Spinal cord (tissue), 10 donors: Measurements from ENCODE around the gene PTPRK. TPM values are rescaled to one million over a fixed set of nuclear protein-coding genes. Genes with fewer than 3 reads are reported as not detected.

Experiments
- DNase-seq, 6 donors: peaks; one replicate each; pipeline versions ENCODE4 v3.0.0 to v3.0.0-alpha.2; 2013 to 2015; ENCODE audit warnings: low spot score in 6 of 6, low read depth in 4 of 6
- H3K27ac ChIP-seq: one replicate; pipeline ENCODE4 v1.5.1; 2013; ENCODE audit warnings: low read depth, low read length, control low read depth
- H3K27me3 ChIP-seq: one replicate; pipeline ENCODE4 v1.6.1; 2013; ENCODE audit warnings: low read length; ENCODE audit not compliant: control insufficient read depth, insufficient read depth
- H3K36me3 ChIP-seq: one replicate; pipeline ENCODE4 v1.6.1; 2013; ENCODE audit warnings: low read length; ENCODE audit not compliant: control insufficient read depth, insufficient read depth
- H3K4me1 ChIP-seq: one replicate; pipeline ENCODE4 v1.6.1; 2013; ENCODE audit warnings: low read length; ENCODE audit not compliant: control insufficient read depth, insufficient read depth
- H3K4me3 ChIP-seq: one replicate; pipeline ENCODE4 v1.5.1; 2013; ENCODE audit warnings: low read depth, low read length, control low read depth
- H3K9me3 ChIP-seq: one replicate; pipeline ENCODE4 v1.6.1; 2013; ENCODE audit warnings: low read length; ENCODE audit not compliant: control insufficient read depth, insufficient read depth
- WGBS: methylation state at CpG from one replicate; pipeline ENCODE4 v1.1.5; 2013; ENCODE audit warnings: missing lambda C conversion rate; ENCODE audit not compliant: insufficient coverage; 5-methylcytosine and 5-hydroxymethylcytosine counted together
- polyA plus RNA-seq, 2 donors: library from polyadenylated mRNA; unstranded; fragments of 120-200 nt; gene quantifications; one replicate each; pipeline ENCODE4 v1.2.1, GENCODE V29; 2013; ENCODE audit not compliant: insufficient read length in 2 of 2
- total RNA-seq, 2 donors: library from RNA; depleted of rRNA in 1 of 2; stranded (reverse); fragments of 120-200 nt in 1 of 2; fragments of >200 nt in 1 of 2; gene quantifications; one replicate each; pipeline versions ENCODE4 v1.2.3 to v1.2.4, GENCODE V29; 2013 to 2014
- donor health status: healthy.

PTPRK gene
- total and polyA plus RNA-seq, 4 donors: 28.4 to 63.4 (median 34.1) TPM

DNA sequence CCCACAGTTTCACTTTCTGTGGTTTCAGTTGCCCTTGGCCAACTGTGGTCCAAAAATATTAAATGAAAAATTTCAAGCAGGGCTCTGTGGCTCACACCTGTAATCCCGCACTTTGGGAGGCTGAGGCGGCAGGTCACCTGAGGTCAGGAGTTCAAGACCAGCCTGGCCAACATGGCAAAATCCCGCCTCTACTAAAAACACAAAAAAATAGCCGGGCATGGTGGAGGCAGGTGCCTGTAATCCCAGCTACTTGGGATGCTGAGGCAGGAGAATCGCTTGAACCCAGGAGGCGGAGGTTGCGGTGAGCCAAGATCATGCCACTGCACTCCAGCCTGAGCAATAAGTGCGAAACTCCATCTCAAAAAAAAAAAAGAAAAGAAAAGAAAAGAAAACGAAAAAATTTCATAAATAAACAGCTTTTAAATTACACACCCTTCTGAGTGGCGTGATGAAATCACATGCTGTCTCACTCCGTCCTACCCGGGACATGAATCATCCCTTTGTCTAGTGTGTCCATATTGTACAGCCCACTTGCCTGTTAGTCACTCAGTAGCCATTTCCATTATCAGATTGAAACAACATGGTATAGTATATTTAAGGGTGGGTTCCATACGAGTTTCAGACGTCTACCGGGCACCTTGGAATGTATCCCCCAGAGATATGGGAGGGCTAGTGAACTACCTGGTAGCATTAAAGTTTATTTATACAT lies 11.7 kb downstream of the PTPRK start:
- 96% methylated on average over 7 of the region's 15 CpGs for WGBS
- Histone ChIP-seq H3K27ac (no peak overlapping the region), H3K4me1 (peaks cover 2% of the 10 kb centered on the region), H3K4me3 (no peak overlapping the region), H3K9me3 (no peaks in the 10 kb centered on the region), H3K36me3 (no peaks in the 10 kb centered on the region), H3K27me3 (no peaks in the 10 kb centered on the region)
- no peak for DNase-seq

DNA sequence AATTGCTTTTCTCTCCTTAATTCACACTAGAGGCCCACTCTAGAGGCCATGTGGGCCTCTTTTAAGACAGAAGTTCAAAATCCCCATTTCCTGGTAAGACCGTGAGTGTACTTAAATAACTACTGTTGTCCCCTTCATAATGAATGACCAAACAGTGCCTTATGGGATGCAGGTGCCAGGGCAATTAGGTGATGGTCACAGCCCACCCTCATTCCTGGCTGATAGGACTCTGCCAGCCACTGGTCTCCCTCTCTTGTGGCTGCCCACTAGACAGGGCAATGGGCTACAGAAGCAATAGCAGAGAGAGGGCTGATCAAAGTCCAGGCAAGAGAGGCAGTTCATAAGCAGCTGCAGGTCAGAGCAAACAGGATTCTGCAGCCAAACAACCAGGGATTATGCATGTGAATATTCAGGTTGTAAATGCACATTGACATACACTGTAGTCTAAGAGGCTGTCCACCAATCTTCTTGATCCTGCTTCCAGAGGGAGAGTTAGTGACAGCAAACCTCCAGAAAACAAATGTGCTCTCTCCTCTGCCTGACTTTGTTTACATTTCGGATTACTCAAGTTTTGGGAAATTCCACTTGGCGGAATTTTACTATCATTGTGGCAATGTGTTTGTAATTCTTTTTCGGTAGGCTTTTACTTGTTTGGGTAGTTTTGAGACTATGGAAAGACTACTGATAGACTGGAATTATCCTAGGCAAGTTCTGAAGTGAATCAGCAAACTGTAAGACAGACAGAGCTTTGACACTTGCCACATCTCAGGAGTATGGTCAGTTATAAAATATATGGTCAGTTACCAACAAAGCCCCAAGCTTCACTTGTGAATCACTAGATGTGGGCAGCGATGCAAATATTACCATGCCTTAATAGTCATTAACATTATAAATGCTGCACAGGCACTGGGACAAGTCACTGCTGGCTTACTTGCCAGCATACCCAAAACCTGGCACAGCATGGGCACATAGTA lies 12.8 kb downstream of the PTPRK start:
- no peaks in the 10 kb centered on the region for H3K27me3 ChIP-seq
- H3K36me3 ChIP-seq: no peaks in the 10 kb centered on the region
- no peak for DNase-seq
- H3K4me1 ChIP-seq: peaks cover 2% of the 10 kb centered on the region
- H3K9me3 ChIP-seq: no peaks in the 10 kb centered on the region
- 86% methylated on average over 2 of the region's 5 CpGs for WGBS
- H3K27ac ChIP-seq: no peak overlapping the region
- H3K4me3 ChIP-seq: no peak overlapping the region

DNA sequence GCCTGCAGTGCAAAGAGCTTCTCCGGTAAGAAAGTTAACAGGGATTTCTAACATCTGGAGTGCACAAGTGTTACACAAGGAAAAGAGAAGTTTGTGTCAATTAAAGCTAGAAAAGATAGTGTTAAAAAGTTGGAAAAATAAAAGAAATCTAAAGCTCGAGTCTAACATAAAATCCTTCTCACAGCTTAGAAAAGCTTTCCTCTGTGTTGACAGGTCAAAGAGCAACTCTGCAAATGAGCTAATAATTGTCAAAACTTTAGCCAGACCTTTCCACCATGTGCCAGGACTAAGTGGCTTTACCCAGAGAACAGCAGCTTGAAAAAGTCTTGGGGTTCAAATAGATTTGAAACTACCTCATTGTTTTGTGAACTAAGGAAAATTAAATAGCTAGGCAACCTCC lies 14.8 kb downstream of the PTPRK start:
- H3K36me3 ChIP-seq: no peaks in the 10 kb centered on the region
- WGBS: no CpG with 5 or more reads among the region's 2 CpGs
- H3K27me3 ChIP-seq: no peaks in the 10 kb centered on the region
- H3K4me3 ChIP-seq: no peak overlapping the region
- peaks cover 2% of the 10 kb centered on the region for H3K4me1 ChIP-seq
- DNase-seq: no peak
- H3K9me3 ChIP-seq: no peaks in the 10 kb centered on the region
- no peak overlapping the region for H3K27ac ChIP-seq

DNA sequence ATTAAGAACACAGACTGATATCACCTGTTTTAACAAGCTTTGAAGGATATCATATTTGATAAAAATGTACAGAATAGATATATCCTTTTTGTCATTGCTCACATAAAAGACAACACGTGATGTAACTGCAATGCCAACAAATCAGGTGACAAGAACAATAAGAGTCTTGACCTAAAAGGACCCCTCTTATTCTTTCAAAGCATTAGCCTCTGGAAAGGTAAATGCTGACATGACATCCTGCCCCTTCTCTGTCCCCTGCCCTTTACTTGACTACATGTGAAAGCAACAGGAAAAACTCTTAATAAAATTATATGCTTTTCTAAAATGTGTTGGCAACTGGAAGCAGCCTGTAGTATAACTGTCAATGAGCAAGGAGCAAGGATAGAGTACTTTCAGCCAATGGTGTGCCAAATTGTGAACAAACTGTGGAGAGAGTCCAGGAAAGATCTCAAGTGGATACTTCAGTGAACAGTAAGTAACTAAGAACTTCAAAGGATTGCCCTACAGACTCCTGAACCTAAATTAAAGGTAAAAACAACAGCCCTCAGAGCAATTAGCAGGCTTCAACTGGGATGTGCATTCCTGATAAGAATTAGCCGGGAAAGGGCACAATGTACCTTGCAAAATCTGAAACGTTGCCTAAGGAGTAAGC lies 16.3 kb downstream of the PTPRK start:
- no peaks in the 10 kb centered on the region for H3K27me3 ChIP-seq
- H3K27ac ChIP-seq: no peak overlapping the region
- WGBS: 84% methylated on average over 3 of the region's 3 CpGs

DNA sequence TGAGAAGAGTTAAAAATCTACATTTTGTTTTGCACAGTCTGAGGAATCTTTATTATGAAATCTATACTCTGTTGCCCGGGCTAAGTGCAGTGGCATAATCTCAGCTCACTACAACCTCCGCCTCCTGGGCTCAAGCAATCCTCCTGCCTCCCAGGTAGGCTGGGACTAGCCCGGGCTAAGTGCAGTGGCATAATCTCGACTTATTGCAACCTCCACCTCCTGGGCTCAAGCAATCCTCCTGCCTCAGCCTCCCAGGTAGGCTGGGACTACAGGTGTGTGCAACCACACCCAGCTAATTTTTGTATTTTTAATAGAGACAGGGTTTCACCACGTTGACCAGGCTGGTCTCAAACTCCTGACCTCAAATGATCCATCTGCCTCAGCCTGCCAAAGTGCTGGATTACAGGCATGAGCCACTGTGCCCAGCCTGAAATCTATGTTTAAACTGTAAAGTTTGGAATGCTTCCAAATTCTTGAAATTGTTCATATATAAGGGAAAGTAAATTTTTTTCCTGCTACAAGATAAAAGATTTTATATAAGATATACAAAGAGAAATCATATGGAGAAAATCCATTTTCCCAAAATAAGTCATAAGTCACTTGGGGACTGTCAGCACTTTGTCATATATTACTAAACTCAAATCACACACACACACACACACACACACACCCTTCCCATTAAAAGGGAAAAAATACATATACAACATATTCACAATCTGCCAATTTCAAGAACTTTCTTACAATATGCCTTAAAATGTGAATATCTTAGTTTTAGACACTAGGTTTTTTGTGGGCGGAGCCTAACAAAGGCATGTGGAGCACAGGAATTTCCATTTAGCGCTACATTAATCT lies 19.4 kb downstream of the PTPRK start:
- Histone ChIP-seq H3K9me3 (no peaks in the 10 kb centered on the region), H3K4me1 (no peaks in the 10 kb centered on the region), H3K36me3 (no peaks in the 10 kb centered on the region), H3K27me3 (no peaks in the 10 kb centered on the region), H3K4me3 (no peak overlapping the region), H3K27ac (no peak overlapping the region)
- no peak for DNase-seq
- 92% methylated on average over 4 of the region's 7 CpGs for WGBS

More for the DNA sequence above, 16.3 kb downstream of the PTPRK start:
- no peak for DNase-seq
- H3K4me3 ChIP-seq: no peak overlapping the region
- no peaks in the 10 kb centered on the region for H3K36me3 ChIP-seq
- H3K4me1 ChIP-seq: peaks cover 2% of the 10 kb centered on the region
- H3K9me3 ChIP-seq: no peaks in the 10 kb centered on the region

DNA sequence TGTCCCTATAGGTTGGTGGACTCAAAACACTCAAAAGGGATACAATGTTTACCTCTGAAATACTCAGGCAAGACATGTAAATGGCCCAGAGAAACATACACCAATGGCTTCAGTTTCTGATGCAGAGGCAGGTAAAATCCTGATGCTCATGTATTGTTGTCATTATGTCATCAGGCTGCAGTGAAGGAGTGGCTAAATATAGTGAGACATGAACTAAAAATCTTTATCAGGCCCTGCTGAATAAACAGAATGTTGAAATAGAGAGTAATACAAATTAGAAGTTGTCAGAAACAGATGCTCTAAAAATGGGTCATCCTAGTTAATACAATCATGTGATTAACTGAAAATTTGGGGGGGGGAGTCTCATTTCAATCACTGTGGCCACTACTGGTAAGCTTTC lies 20.4 kb downstream of the PTPRK start:
- no peaks in the 10 kb centered on the region for H3K27me3 ChIP-seq
- no peaks in the 10 kb centered on the region for H3K36me3 ChIP-seq
- H3K4me1 ChIP-seq: no peaks in the 10 kb centered on the region
- H3K9me3 ChIP-seq: no peaks in the 10 kb centered on the region
- no peak for DNase-seq
- H3K4me3 ChIP-seq: no peak overlapping the region
- no peak overlapping the region for H3K27ac ChIP-seq

DNA sequence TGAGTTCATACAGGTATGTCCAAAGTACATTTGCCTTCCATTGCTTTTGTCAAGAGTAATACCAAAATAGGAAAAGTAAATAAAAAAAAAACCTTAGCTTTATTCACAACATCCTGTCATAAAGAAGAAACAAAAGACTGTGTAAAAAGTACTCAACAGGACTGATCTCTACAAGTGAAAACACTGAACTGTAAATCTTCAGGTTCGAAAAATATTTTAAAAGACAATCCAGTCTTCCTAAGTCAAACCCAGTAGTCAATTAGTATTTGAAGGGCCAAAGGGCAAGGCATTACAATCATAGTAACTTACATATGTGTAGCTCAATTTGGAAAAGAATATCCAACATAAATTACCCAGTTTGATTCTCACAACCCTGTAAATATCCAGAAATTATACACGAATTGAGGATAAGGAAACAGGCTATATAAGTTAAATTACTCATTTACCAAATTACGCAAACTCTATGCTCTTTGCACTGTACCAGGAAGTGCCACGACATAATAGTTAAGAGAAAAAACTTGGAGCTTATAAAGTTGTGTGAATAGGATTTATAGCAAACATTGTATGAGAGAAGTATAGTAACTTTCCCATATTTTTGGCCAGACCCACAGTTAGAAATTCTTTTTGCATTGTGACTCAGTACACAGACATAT lies 21.2 kb downstream of the PTPRK start:
- Histone ChIP-seq H3K4me1 (no peaks in the 10 kb centered on the region), H3K9me3 (no peaks in the 10 kb centered on the region), H3K27ac (no peak overlapping the region), H3K4me3 (no peak overlapping the region), H3K36me3 (no peaks in the 10 kb centered on the region), H3K27me3 (no peaks in the 10 kb centered on the region)
- no CpG with 5 or more reads among the region's 4 CpGs for WGBS
- DNase-seq: no peak

DNA sequence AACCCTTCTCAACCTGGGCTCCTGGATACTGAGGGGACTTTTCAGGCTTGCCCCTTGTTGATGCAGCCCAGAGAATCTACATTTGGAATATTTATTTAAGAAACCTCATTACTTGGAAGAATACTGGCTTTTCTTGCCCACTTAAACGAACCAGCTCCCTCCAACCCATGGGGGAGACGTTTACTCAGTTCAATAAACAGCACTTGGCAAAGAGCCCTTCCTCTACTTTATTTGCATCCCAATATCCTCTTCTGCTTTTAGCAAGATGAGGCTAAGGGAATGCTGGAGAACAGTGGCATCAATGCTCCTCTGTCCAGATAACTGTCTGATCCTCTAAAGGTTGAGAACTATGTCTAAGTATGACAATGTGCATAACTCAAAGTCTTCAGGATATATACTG lies 22.2 kb downstream of the PTPRK start:
- H3K27ac ChIP-seq: peak overlapping the region; percentile 15
- H3K4me1 ChIP-seq: peaks cover 3% of the 10 kb centered on the region
- peak in 2 of 6 donors; percentile 80 to 91 for DNase-seq
- no peak overlapping the region for H3K4me3 ChIP-seq
- H3K27me3 ChIP-seq: no peaks in the 10 kb centered on the region
- WGBS: no CpG with 5 or more reads among the region's 2 CpGs
- no peaks in the 10 kb centered on the region for H3K9me3 ChIP-seq
- no peaks in the 10 kb centered on the region for H3K36me3 ChIP-seq
